Esophagus squamous epithelium (tissue), 4 donors: Measurements from ENCODE around the gene TMEM131.

Source experiments
- CTCF ChIP-seq, 6 experiments: fragments of 450-650 bp in 4 of 6; fragments of 200-600 bp in 2 of 6; sonication (generic) in 2 of 6; IDR thresholded peaks; one replicate each; pipeline ENCODE4 v1.5.1; 2016 to 2019; ENCODE audit warnings: antibody characterized with exemption in 6 of 6, mild to moderate bottlenecking in 4 of 6, moderate library complexity in 4 of 6
- POLR2A ChIP-seq, 4 donors: fragments of 450-650 bp; IDR thresholded peaks; one replicate each; pipeline ENCODE4 v1.6.1; 2017; ENCODE audit warnings: antibody characterized with exemption in 4 of 4, mild to moderate bottlenecking in 4 of 4, moderate library complexity in 3 of 4

GRCh38 chr2:97900806-97901205, 94.9 kb downstream of the TMEM131 start:
- no peak for TF ChIP-seq CTCF (IDR thresholded peaks at IDR 0.05)
- no peak for TF ChIP-seq POLR2A (IDR thresholded peaks at IDR 0.05)
